Measurements from ENCODE around the gene PPP3CA. TPM values are rescaled to one million over a fixed set of nuclear protein-coding genes. Genes with fewer than 3 reads are reported as not detected.

PPP3CA gene
- total RNA-seq, 2 donors from 2014 or later: 13.7 to 20.8 TPM

GRCh38 chr4:101160792-101161592 is 186.3 kb downstream of the PPP3CA start:
- DNase-seq (no peak), ATAC-seq (no peak)
- Histone ChIP-seq H3K9me3 (no peaks in the 10 kb centered on the region), H3K27ac (no peak overlapping the region), H3K4me1 (no peaks in the 10 kb centered on the region), H3K27me3 (no peaks in the 10 kb centered on the region), H3K4me3 (no peak overlapping the region), H3K36me3 (replicated peaks in 1 of 2; ENCODE audit: insufficient read depth in 1 of 2, low read depth in 2 of 2) (no peaks in the 10 kb centered on the region)
- intact Hi-C loops (cut with DNase I): loop anchor here (10.0 kb wide), 1 partner anchor 564 kb away; no protein-coding TSS in a partner anchor
- 87 to 94% methylated on average over 5 of the region's 5 CpGs for WGBS, 2 donors
- TF ChIP-seq CTCF (IDR thresholded peaks at IDR 0.05): no peak

GRCh38 chr4:101158507-101158906 is 188.8 kb downstream of the PPP3CA start:
- no peak overlapping the region for H3K4me3 ChIP-seq
- H3K36me3 ChIP-seq (replicated peaks in 1 of 2; ENCODE audit: insufficient read depth in 1 of 2, low read depth in 2 of 2): no peaks in the 10 kb centered on the region
- no peaks in the 10 kb centered on the region for H3K27me3 ChIP-seq
- no peak for ATAC-seq
- no peak for TF ChIP-seq POLR2A (IDR thresholded peaks at IDR 0.05)
- TF ChIP-seq CTCF (IDR thresholded peaks at IDR 0.05): no peak
- H3K9me3 ChIP-seq: no peaks in the 10 kb centered on the region
- no peaks in the 10 kb centered on the region for H3K4me1 ChIP-seq
- intact Hi-C loops (cut with DNase I): no loop called here
- H3K27ac ChIP-seq: no peak overlapping the region
- 69 to 85% methylated on average over 3 of the region's 3 CpGs for WGBS, 2 donors
- no peak for DNase-seq

GRCh38 chr4:101158134-101158482 is 189.2 kb downstream of the PPP3CA start:
- DNase-seq: no peak
- WGBS, 2 donors: 82 to 91% methylated on average over 3 of the region's 3 CpGs
- intact Hi-C loops (cut with DNase I): no loop called here
- no peaks in the 10 kb centered on the region for H3K4me1 ChIP-seq
- H3K27me3 ChIP-seq: no peaks in the 10 kb centered on the region
- H3K27ac ChIP-seq: no peak overlapping the region
- no peak overlapping the region for H3K4me3 ChIP-seq
- H3K36me3 ChIP-seq (replicated peaks in 1 of 2; ENCODE audit: insufficient read depth in 1 of 2, low read depth in 2 of 2): no peaks in the 10 kb centered on the region
- ATAC-seq: no peak
- no peak for TF ChIP-seq CTCF (IDR thresholded peaks at IDR 0.05)
- TF ChIP-seq POLR2A (IDR thresholded peaks at IDR 0.05): no peak
- H3K9me3 ChIP-seq: no peaks in the 10 kb centered on the region

- intact Hi-C loops (cut with DNase I): no loop called here
- H3K4me1 ChIP-seq: no peaks in the 10 kb centered on the region
- no peaks in the 10 kb centered on the region for H3K36me3 ChIP-seq (replicated peaks in 1 of 2; ENCODE audit: insufficient read depth in 1 of 2, low read depth in 2 of 2)
- ATAC-seq (no peak), DNase-seq (no peak)
- TF ChIP-seq CTCF (IDR thresholded peaks at IDR 0.05): no peak
- TF ChIP-seq POLR2A (IDR thresholded peaks at IDR 0.05): no peak
- no peak overlapping the region for H3K27ac ChIP-seq
- H3K9me3 ChIP-seq: no peaks in the 10 kb centered on the region
- WGBS, 2 donors: 83 to 86% methylated on average over 5 of the region's 5 CpGs
- H3K4me3 ChIP-seq: no peak overlapping the region
- H3K27me3 ChIP-seq: no peaks in the 10 kb centered on the region
Observed at GRCh38 chr4:101157415-101158133, 189.8 kb downstream of the PPP3CA start.
